GM18507 (cell line): ENCODE data around the gene ANKRD16.
"Not testable (repeated sequence)": the region's sequence is repeated elsewhere in the genome, so short reads cannot be mapped to it uniquely, and the experiment has no call there.

ENCODE experiments used
- DNase-seq: peaks from one replicate; pipeline ENCODE4 v3.0.0; 2011; ENCODE audit warnings: low read depth; ENCODE audit not compliant: insufficient read length; ENCODE audit errors: extremely low spot score
- FAIRE-seq: peaks from 2 replicates; lab custom pipeline; 2011; peaks lifted over from hg19 to GRCh38; lab: Jason Lieb, UNC

The ANKRD16 gene

DNA sequence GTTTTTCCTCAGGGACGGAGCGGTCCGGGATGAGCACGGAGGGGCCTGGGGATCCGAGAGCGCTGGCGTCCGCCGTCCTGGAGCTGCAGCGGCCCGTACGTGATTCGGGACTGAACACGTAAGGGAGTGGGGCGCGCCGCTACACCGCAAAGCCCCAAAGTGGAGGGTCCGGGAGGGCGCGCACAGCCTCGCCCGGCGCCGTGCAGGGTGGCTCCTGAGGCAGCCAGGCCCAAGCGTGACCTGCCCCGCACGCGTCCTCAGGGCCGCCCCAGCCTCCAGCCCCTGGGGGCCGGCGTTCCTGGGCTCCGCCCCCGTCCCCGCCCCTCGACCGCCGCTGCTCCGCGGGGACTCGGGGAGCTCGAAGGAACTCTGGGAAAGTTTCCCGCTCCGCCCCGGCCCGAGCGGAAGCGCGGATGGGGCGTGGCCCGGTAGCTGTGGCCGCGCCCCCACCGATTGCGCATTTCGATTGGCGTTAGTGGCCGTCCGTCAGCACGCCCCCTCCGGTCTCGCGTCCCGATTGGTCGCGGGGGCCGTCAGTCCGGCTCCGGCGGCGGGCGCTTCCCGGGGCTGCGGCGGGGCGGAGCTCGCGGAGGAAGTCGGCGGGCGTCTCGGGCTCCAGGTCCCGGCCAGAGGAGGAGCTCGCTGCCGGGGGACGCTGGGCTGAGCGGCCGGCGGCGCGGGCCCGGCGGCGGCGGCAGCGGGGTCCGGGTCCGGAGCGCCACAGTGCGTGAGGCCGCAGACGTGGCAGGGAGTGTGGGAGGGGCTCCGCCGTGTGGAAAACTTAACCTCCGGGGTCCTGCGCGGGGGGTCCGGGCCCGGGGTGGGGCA lies at the start of gene ANKRD16, which contains the start of gene FBH1:
ANKRD16 (minus strand) TSS at position 270 of the 828 bp plus-strand sequence. CDS start 539 bp downstream, outside the sequence.
FBH1 (plus strand) TSS at position 620 of the 828 bp plus-strand sequence; CDS start at position 723, 103 bp downstream.
- peak; percentile 89 for DNase-seq
- FAIRE-seq, result peak; percentile 94

DNA sequence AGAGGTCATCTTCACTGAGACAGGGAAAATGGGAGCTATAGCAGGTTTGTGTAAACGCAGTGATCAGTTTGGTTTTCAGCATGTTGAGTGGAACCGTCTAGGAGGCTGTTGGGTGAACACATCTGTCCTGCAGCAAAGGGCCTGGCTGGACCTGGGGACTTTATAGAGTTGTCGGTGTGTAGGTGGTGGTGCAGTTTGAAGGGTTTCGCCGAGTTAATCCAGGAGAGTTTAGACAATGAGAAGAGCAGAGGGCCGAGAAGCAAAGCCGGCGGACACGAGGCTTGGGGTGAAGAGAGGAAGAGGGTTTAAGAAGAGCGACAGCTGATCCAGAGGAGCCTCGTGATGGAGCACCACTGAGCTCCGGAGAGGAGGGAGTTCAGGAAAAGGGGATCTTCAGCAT lies 48.6 kb upstream of the ANKRD16 start:
- DNase-seq, result no peak
- FAIRE-seq, result no peak

GRCh38 chr10:5937016-5937415 lies 47.3 kb upstream of the ANKRD16 start:
- FAIRE-seq (no peak), DNase-seq (no peak)

- FAIRE-seq (no peak), DNase-seq (no peak)
Observed at GRCh38 chr10:5935628-5936027, 45.9 kb upstream of the ANKRD16 start.

GRCh38 chr10:5933909-5934546 lies 44.3 kb upstream of the ANKRD16 start:
- no peak for FAIRE-seq
- DNase-seq, result no peak

- no peak for FAIRE-seq
Observed at GRCh38 chr10:5932345-5932744, 42.7 kb upstream of the ANKRD16 start.

DNA sequence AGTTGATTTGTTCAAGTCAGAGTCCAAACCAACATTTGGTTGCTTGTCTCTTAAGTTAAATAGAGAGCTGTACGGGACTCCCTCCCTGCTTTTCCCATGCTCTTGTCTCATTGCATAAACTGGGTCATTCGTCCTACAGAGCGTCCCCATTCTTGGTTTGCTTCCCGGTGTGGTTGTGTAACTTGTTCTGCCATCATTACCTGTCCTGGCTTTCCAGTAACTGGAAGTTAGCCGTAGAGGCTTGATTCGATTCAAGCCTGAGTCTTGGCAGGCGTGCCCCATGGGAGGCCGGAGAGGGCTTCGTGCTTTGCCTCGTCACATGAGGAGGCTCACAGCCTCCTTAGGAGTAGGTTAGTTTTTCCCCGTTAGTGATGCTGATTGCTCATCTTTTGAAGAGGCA lies 40.6 kb upstream of the ANKRD16 start:
- FAIRE-seq (no peak), DNase-seq (no peak)

More at GRCh38 chr10:5932345-5932744, 42.7 kb upstream of the ANKRD16 start:
- no peak for DNase-seq

DNA sequence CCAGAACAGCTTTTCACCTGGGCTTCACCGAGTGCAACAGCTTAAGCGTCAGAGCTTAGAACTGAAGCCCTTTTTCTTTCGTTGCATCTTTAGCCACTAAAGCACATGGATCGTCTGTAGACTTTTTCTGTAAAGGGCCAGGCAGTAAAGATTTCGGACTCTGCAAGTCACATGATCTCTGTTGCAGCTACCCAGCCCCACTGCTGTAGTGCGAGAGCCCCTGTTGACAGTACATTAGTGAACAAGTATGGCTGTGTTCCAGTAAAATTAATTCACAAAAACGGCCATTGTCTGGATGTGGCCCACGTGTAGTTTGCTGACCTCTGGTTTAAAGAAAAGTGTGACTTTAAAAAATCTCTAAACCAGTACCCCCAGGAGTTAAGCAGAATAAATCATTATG lies 39.7 kb upstream of the ANKRD16 start:
- DNase-seq (no peak), FAIRE-seq (no peak)

GRCh38 chr10:5927306-5927705 lies 37.6 kb upstream of the ANKRD16 start:
- DNase-seq (no peak), FAIRE-seq (no peak)

GRCh38 chr10:5924889-5925288 lies 35.2 kb upstream of the ANKRD16 start:
- no peak for DNase-seq
- no peak for FAIRE-seq

GRCh38 chr10:5921746-5922145 lies 32.1 kb upstream of the ANKRD16 start:
- no peak for FAIRE-seq

DNA sequence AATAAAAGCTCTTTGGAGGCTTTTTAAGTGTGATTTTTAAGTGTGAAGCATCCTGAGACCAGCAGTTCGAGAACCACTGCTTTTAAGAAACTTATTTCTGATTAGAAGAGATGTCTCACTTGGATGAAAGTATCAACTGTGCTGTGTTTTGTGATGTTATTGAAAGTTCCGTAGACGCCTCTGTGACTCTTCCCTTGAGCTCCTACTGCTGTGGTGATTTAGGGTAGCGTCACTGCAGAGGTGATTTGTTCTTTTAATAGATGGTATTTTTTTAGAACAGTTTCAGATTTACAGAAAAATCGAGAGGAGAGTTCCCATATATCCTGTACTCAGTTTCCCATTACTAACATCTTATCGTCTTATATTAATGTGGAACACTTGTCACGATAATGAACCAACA lies 29.9 kb upstream of the ANKRD16 start:
- no peak for DNase-seq
- FAIRE-seq, result peak; percentile 9

More at GRCh38 chr10:5921746-5922145, 32.1 kb upstream of the ANKRD16 start:
- no peak for DNase-seq

DNA sequence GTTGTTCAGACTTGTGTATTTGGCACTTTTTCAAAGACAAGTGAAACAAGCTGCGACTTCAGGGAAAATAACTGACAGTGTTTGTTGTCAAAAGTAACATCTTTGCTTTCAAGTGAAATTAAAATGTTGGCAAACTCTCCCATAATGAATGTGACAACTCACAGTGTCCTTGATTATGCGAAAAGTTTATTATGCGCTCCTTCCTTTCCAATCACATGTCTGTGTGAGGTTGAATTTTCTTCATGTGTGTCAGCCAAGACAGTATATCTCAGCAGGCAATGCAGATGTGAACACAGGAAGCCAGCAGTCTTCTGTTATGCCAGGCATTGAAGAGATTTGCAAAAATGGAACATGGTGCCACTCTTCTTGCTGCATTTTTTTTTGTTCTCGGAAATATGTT lies 29.1 kb upstream of the ANKRD16 start:
- FAIRE-seq (no peak), DNase-seq (no peak)

DNA sequence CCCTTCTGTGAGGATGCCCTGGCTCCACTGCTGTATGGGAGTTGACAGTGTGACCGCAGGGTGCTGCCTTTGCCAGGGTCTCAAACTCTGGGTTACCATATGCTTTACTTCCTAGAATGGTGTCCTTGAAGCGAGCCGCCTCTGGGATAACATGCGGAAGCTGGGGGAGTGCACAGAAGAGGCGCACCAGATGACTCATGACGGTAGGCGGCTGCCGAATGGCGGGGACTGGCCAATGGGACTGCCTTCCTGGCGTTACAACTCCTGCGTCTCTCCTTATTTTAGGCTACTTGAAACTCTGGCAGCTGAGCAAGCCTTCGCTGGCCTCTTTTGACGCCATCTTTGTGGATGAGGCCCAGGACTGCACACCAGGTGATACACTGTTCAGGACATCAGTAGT lies 27.6 kb upstream of the ANKRD16 start:
- no peak for FAIRE-seq
- no peak for DNase-seq

GRCh38 chr10:5915451-5915850 lies 25.8 kb upstream of the ANKRD16 start:
- DNase-seq (no peak), FAIRE-seq (no peak)

DNA sequence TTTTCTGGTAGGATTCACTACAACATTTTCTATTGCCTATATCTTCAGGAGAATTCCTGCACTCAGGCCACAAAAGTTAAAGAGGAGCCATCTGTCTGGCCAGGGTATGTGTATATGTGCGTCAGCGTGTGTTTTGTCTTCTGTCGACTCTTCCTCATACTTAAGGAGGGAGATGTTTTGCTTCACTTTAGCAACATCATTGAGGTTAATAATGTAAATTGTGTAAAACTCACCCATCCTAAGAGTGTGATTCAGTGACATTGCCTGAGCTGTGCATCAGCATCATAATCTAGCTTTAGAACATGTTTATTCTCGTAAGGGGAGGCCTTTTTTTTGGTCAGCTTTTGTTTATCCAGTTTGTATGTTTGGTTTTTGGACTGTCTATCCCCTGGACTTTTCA lies 24.0 kb upstream of the ANKRD16 start:
- FAIRE-seq (no peak), DNase-seq (no peak)

DNA sequence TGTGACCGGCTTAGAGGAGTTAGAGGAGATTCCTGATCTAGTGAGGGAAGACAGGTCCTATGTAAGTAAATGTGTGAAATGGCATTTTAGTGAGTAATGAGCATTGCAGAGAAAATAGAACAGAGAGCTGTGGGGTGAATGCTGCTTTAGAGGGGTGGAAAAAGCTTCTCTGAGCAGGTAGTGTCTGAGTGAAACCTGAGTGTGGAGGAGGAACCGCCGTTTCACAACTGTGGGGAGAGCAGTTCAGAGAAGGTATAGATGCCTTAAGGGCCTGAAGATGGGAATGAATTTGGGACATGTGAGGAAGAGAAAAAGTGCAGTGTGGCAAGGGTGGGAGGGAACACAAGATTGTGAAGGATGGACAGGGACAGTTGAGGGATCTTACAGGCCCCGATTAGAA lies 22.0 kb upstream of the ANKRD16 start:
- FAIRE-seq, result no peak
- DNase-seq, result no peak

- FAIRE-seq (no peak), DNase-seq (no peak)
Observed at GRCh38 chr10:5910323-5911100, 20.8 kb upstream of the ANKRD16 start.

DNA sequence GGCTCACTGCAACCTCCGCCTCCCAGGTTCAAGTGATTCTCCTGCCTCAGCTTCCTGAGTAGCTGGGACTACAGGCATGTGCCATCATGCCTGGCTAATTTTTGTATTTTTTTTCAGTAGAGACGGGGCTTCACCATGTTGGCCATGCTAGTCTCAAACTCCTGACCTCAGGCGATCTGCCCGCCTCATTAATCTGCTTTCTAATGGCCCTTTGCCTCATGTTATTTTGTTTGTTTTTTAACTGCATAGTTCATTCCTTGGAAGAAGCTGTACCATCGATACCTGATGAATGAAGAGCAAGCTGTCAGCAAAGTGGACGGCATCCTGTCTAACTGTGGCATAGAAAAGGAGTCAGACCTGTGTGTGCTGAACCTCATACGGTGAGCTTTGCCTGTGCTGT lies 19.0 kb upstream of the ANKRD16 start:
- DNase-seq, FAIRE-seq: not testable (repeated sequence)

GRCh38 chr10:5906651-5907050 lies 17.0 kb upstream of the ANKRD16 start:
- FAIRE-seq (no peak), DNase-seq (no peak)
